ENCODE data around the gene XXYLT1. TPM values are rescaled to one million over a fixed set of nuclear protein-coding genes. Genes with fewer than 3 reads are reported as not detected.

XXYLT1 gene
- total RNA-seq, 1 experiment from 2014 or later = 29.2 TPM

DNA sequence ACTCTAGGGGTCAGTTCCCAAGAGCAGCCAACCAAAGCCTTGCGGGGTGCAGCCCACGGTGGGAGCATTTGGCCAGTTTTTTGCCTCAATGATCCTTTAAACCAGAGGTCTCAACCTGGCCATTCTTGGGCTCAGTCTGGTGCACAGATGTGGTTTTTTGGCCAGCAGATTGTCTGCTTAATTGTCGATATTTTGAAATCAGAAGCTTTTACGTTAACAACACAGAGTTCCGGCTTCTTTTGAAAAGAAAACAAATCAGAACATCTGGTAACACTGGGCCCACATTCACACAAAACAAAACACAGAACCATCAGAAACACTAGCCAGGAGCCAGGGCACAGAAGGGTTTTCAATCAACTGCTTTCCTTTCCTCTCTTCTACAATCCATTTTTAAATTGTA lies 127.7 kb downstream of the XXYLT1 start:
- intact Hi-C loops (cut with micrococcal nuclease; ENCODE audit: unreplicated experiment) = no loop called here
- Mint-ChIP-seq H3K4me3 (ENCODE audit: low read depth, unreplicated experiment) (no peak overlapping the region), H3K36me3 (ENCODE audit: insufficient read depth, unreplicated experiment) (no peaks in the 10 kb centered on the region), H3K27me3 (ENCODE audit: unreplicated experiment) (no peaks in the 10 kb centered on the region), H3K4me1 (ENCODE audit: low read depth, unreplicated experiment) (peaks cover 28% of the 10 kb centered on the region), H3K9me3 (ENCODE audit: low read depth, unreplicated experiment) (peaks cover 10% of the 10 kb centered on the region), H3K27ac (ENCODE audit: unreplicated experiment) (no peak overlapping the region)
- CTCF ChIA-PET = no interaction called here
- BruUV-seq (replicated peaks) = no TSS peak
- TF ChIP-seq, protein P1, sequence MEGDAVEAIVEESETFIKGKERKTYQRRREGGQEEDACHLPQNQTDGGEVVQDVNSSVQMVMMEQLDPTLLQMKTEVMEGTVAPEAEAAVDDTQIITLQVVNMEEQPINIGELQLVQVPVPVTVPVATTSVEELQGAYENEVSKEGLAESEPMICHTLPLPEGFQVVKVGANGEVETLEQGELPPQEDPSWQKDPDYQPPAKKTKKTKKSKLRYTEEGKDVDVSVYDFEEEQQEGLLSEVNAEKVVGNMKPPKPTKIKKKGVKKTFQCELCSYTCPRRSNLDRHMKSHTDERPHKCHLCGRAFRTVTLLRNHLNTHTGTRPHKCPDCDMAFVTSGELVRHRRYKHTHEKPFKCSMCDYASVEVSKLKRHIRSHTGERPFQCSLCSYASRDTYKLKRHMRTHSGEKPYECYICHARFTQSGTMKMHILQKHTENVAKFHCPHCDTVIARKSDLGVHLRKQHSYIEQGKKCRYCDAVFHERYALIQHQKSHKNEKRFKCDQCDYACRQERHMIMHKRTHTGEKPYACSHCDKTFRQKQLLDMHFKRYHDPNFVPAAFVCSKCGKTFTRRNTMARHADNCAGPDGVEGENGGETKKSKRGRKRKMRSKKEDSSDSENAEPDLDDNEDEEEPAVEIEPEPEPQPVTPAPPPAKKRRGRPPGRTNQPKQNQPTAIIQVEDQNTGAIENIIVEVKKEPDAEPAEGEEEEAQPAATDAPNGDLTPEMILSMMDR (IDR thresholded peaks at IDR 0.05; ENCODE audit: unreplicated experiment) = no peak
- no peak for DNase-seq

DNA sequence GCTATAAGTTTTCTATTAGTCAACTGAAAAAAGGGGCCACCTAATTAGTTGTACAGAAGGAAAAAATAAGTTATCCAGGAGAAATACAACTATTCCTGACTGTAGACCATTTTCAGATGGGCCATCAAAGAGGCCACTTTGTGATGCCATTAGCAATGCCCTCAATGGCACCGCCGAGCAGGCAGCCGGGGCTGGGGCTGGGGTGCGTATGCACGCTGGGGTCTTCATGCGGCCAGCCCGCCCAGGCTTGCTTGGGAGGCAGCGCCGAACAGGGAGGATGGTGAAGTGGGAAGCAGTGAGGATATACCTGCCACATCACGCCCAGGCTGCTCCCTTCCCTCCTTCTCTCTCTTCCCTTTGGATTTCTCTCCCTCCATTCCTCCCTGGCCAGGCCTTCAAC lies 128.4 kb downstream of the XXYLT1 start:
- Mint-ChIP-seq H3K36me3 (ENCODE audit: insufficient read depth, unreplicated experiment) (no peaks in the 10 kb centered on the region), H3K27me3 (ENCODE audit: unreplicated experiment) (no peaks in the 10 kb centered on the region), H3K9me3 (ENCODE audit: low read depth, unreplicated experiment) (peaks cover 10% of the 10 kb centered on the region), H3K27ac (ENCODE audit: unreplicated experiment) (no peak overlapping the region), H3K4me1 (ENCODE audit: low read depth, unreplicated experiment) (peaks cover 21% of the 10 kb centered on the region), H3K4me3 (ENCODE audit: low read depth, unreplicated experiment) (no peak overlapping the region)
- BruUV-seq (replicated peaks) = no TSS peak
- TF ChIP-seq, protein P1 (IDR thresholded peaks at IDR 0.05; ENCODE audit: unreplicated experiment) = no peak
- intact Hi-C loops (cut with micrococcal nuclease; ENCODE audit: unreplicated experiment) = no loop called here
- no peak for DNase-seq
- CTCF ChIA-PET = no interaction called here

DNA sequence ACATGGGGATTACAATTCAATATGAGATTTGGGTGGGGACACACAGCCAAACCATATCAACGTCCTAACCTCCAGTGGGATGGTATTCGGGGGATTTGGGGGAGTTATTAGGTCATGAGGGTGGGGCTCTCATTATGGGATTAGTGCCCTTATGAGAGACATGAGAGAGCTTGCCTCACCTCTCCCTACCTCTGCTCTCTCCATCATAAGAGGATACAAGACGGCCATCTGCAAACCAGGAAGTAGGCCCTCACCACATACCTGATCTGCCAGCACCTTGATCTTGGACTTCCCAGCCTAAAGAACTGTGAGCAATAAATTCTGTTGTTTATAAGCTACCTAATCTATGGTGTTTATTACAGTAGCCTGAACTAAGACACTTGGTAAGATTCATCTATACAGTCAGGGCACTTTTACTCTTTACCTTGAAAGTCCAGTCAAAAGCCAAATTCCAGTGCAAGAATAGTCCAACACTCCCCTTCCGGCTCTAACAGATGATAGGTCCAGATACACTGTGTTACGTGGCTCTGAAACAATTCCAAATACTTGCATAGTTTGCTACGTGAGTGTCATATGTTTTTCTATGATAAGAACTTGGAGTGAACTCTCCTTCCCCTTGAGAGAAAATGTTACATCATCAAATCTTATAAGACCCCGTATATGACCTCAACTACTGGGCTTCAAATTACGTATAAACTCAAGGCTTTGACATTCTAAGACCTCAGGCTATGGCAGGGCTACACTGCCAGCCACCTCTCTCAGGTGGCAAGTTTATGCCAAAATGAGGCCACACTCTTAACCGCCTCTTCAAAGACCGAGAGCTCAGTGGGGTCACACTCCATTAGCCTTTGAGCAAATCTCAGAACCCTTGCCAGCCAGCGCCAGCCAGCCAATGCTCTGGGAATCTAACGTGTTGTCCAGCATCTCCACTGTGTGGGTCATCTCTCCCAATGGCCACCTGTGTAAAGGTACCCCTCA lies 129.9 kb downstream of the XXYLT1 start:
- no peaks in the 10 kb centered on the region for H3K27me3 Mint-ChIP-seq (ENCODE audit: unreplicated experiment)
- H3K4me3 Mint-ChIP-seq (ENCODE audit: low read depth, unreplicated experiment) = no peak overlapping the region
- no TSS peak for BruUV-seq (replicated peaks)
- CTCF ChIA-PET = no interaction called here
- DNase-seq = no peak
- H3K36me3 Mint-ChIP-seq (ENCODE audit: insufficient read depth, unreplicated experiment) = no peaks in the 10 kb centered on the region
- peaks cover 10% of the 10 kb centered on the region for H3K9me3 Mint-ChIP-seq (ENCODE audit: low read depth, unreplicated experiment)
- H3K4me1 Mint-ChIP-seq (ENCODE audit: low read depth, unreplicated experiment) = peaks cover 12% of the 10 kb centered on the region
- no peak overlapping the region for H3K27ac Mint-ChIP-seq (ENCODE audit: unreplicated experiment)
- intact Hi-C loops (cut with micrococcal nuclease; ENCODE audit: unreplicated experiment) = no loop called here
- TF ChIP-seq, protein P1 (IDR thresholded peaks at IDR 0.05; ENCODE audit: unreplicated experiment) = no peak

DNA sequence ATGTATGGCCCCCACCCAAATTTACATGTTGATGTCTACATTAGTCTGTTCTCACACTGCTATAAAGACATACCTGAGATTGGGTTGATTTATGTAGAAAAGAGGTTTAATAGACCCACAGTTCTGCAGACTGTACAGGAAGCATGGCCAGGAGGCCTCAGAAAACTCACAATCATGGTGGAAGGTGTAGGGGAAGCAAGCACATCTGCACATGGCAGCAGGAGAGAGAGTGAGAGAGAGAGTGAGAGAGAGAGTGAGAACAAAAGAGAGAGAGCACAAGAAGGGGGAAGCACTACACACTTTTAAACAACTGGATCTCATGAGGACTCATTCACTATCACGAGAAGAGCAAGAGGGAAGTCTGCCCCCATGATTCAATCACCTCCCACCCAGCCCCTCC lies 130.5 kb downstream of the XXYLT1 start:
- no peak overlapping the region for H3K27ac Mint-ChIP-seq (ENCODE audit: unreplicated experiment)
- CTCF ChIA-PET = interaction anchor here (0.9 to 1.8 kb wide), 2 partner anchors 10 to 15 kb away, joined by 3 to 4 read pairs; no protein-coding TSS in a partner anchor

More for the DNA sequence above, 130.5 kb downstream of the XXYLT1 start:
- Mint-ChIP-seq H3K4me3 (ENCODE audit: low read depth, unreplicated experiment) (no peak overlapping the region), H3K9me3 (ENCODE audit: low read depth, unreplicated experiment) (peaks cover 10% of the 10 kb centered on the region), H3K36me3 (ENCODE audit: insufficient read depth, unreplicated experiment) (no peaks in the 10 kb centered on the region), H3K4me1 (ENCODE audit: low read depth, unreplicated experiment) (peaks cover 12% of the 10 kb centered on the region), H3K27me3 (ENCODE audit: unreplicated experiment) (no peaks in the 10 kb centered on the region)
- no peak for DNase-seq
- intact Hi-C loops (cut with micrococcal nuclease; ENCODE audit: unreplicated experiment) = no loop called here
- TF ChIP-seq, protein P1 (IDR thresholded peaks at IDR 0.05; ENCODE audit: unreplicated experiment) = no peak
- BruUV-seq (replicated peaks) = no TSS peak
